SJCRH30 (cell line): ENCODE results near the gene WTAP. TPM values are rescaled to one million over a fixed set of nuclear protein-coding genes. Genes with fewer than 3 reads are reported as not detected.
"Not testable (repeated sequence)": the region's sequence is repeated elsewhere in the genome, so short reads cannot be mapped to it uniquely, and the experiment has no call there.

Experiments
- DNase-seq, 2 experiments: peaks; one replicate each; pipeline ENCODE4 v3.0.0-alpha.2; 2015 to 2020
- H3K27ac ChIP-seq: fragments of 250-450 bp; sonication (Bioruptor Pico); 2 replicates; pipeline ENCODE4 v1.5.1; 2020; ENCODE audit warnings: mild to moderate bottlenecking, moderate library complexity
- H3K27me3 ChIP-seq: fragments of 250-450 bp; sonication (Bioruptor Pico); 2 replicates; pipeline ENCODE4 v1.5.1; 2020; ENCODE audit warnings: mild to moderate bottlenecking, moderate library complexity
- H3K36me3 ChIP-seq: fragments of 250-450 bp; sonication (Bioruptor Pico); 2 replicates; pipeline ENCODE4 v1.5.1; 2020; ENCODE audit warnings: mild to moderate bottlenecking, moderate library complexity
- H3K4me1 ChIP-seq: fragments of 250-450 bp; sonication (Bioruptor Pico); 2 replicates; pipeline ENCODE4 v1.5.1; 2020; ENCODE audit warnings: mild to moderate bottlenecking, moderate library complexity
- H3K4me3 ChIP-seq: fragments of 250-450 bp; sonication (Bioruptor Pico); 2 replicates; pipeline ENCODE4 v1.5.1; 2020; ENCODE audit warnings: mild to moderate bottlenecking, moderate library complexity
- H3K9me3 ChIP-seq: fragments of 250-450 bp; sonication (Bioruptor Pico); replicated peaks from 2 replicates; pipeline ENCODE4 v1.5.1; 2020; ENCODE audit warnings: mild to moderate bottlenecking, moderate library complexity
- total RNA-seq: library from RNA; depleted of rRNA; stranded (reverse); fragments of >200 nt; shearing (Covaris generic); gene quantifications from 2 replicates; pipeline ENCODE4 v1.2.3, GENCODE V29; 2014

WTAP gene
- total RNA-seq, 1 experiment from 2014 or later = 196 TPM

- not testable (repeated sequence) for H3K4me3 ChIP-seq, H3K9me3 ChIP-seq, DNase-seq, H3K4me1 ChIP-seq, H3K27ac ChIP-seq, H3K27me3 ChIP-seq
- peaks cover 28% of the 10 kb centered on the region for H3K36me3 ChIP-seq
Observed at GRCh38 chr6:159690135-159690534, 37.2 kb upstream of the WTAP start.

GRCh38 chr6:159691133-159691962 is 36.0 kb upstream of the WTAP start:
- Histone ChIP-seq H3K9me3 (no peaks in the 10 kb centered on the region), H3K27ac (no peak overlapping the region), H3K36me3 (peaks cover 19% of the 10 kb centered on the region), H3K4me3 (peak overlapping the region; percentile 98), H3K4me1 (peaks cover 7% of the 10 kb centered on the region; the same call in 1 of the 2 replicates), H3K27me3 (no peaks in the 10 kb centered on the region)
- peak in 1 of 2 experiments; percentile 73 for DNase-seq

- peaks cover 14% of the 10 kb centered on the region for H3K36me3 ChIP-seq
- H3K4me3 ChIP-seq = peak overlapping the region; percentile 98
- DNase-seq = no peak
- H3K27me3 ChIP-seq = no peaks in the 10 kb centered on the region
- no peaks in the 10 kb centered on the region for H3K9me3 ChIP-seq
- H3K4me1 ChIP-seq = peaks cover 7% of the 10 kb centered on the region; the same call in 1 of the 2 replicates
- H3K27ac ChIP-seq = no peak overlapping the region
Observed at GRCh38 chr6:159691963-159692287, 35.4 kb upstream of the WTAP start.

- peak; percentile 53 to 63 for DNase-seq
- Histone ChIP-seq H3K9me3 (no peaks in the 10 kb centered on the region), H3K4me1 (peaks cover 7% of the 10 kb centered on the region; the same call in 1 of the 2 replicates), H3K36me3 (peaks cover 8% of the 10 kb centered on the region; the same call in 1 of the 2 replicates), H3K27me3 (no peaks in the 10 kb centered on the region), H3K4me3 (peak overlapping the region; percentile 98), H3K27ac (peak overlapping the region; percentile 96)
Observed at GRCh38 chr6:159692303-159693127, 34.8 kb upstream of the WTAP start.

DNA sequence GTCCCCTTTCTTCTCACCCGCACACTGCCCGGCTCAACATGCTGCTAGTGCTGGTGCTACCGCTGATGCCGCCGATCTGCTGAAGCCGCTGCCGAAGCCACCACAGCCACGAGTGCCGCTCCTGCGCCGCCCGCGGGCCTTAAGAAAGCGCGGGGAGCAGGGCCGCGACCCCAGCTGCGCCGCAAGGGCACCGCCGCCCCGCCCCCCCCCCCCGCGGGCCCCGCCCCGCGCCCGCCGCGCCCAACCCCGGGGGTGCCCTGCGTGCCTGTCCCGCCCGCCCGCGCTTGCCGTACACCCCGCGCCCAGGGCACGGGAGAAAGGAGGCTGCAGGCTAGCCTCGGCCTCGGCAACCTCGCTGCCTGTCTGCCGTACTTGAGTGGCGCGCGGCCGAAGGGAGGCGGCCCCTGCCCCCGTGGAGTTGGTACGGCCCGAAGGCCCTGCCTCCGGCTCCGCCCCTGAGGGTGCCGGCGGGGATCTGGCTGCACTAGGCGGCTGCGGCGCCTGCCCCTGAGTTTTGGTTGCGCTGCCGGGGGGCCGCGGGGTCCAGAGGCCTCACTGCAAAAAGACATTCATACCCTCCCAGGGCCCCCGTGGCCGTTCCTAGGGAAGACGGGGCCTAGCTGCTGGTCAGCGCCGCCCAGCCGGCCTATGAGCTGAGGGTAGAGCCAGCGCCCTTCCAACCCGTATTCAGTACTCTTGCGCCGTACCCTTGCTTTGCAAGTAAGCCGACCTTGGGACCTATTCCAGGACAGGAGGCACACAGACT is 34.0 kb upstream of the WTAP start, which contains the start of gene SOD2:
Gene SOD2, minus strand, starts transcription at position 114 of the 766 bp plus-strand sequence. Its CDS starts 74 bp downstream, at position 40.
- peak within 1 kb of the TSS; percentile 96 for H3K27ac ChIP-seq
- H3K27me3 ChIP-seq = no peaks in the 10 kb centered on the region
- peaks cover 7% of the 10 kb centered on the region; the same call in 1 of the 2 replicates for H3K4me1 ChIP-seq
- H3K4me3 ChIP-seq = peak within 1 kb of the TSS; percentile 98
- DNase-seq = peak; percentile 94 to 95
- no peaks in the 10 kb centered on the region for H3K9me3 ChIP-seq
- no peaks in the 10 kb centered on the region; the same call in 1 of the 2 replicates for H3K36me3 ChIP-seq

GRCh38 chr6:159693894-159694545 is 33.3 kb upstream of the WTAP start:
- Histone ChIP-seq H3K4me3 (peak overlapping the region; percentile 98), H3K36me3 (no peaks in the 10 kb centered on the region; the same call in 1 of the 2 replicates), H3K9me3 (no peaks in the 10 kb centered on the region), H3K27ac (peak overlapping the region; percentile 96), H3K27me3 (no peaks in the 10 kb centered on the region), H3K4me1 (peaks cover 7% of the 10 kb centered on the region; the same call in 1 of the 2 replicates)
- DNase-seq = peak; percentile 92 to 98

GRCh38 chr6:159695984-159696383 is 31.3 kb upstream of the WTAP start:
- DNase-seq = no peak
- Histone ChIP-seq H3K4me1 (peaks cover 16% of the 10 kb centered on the region), H3K27ac (no peak overlapping the region), H3K36me3 (no peaks in the 10 kb centered on the region), H3K4me3 (no peak overlapping the region), H3K27me3 (no peaks in the 10 kb centered on the region), H3K9me3 (no peaks in the 10 kb centered on the region)

DNA sequence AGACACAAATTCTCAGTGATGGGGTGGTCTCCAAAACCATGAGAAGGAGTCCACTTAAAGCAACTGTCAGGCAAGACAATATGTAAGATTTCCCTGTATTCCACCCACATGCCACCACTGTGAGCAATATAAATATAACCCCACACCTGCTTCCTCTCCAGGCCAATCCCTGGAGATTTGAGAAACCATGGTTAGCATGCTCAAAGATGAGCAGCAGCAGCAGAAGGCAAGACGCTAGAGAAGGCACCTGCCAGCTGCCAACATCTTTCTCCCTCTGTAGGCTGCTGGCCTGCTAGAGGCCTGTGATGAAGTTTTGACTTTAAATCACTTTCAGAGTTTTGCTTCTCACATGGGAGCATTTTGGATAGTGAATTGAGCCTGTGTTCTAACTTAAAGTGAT is 26.3 kb upstream of the WTAP start:
- Histone ChIP-seq H3K9me3 (no peaks in the 10 kb centered on the region), H3K27ac (peak overlapping the region; percentile 37), H3K4me3 (no peak overlapping the region), H3K36me3 (no peaks in the 10 kb centered on the region), H3K4me1 (peaks cover 17% of the 10 kb centered on the region), H3K27me3 (no peaks in the 10 kb centered on the region)
- DNase-seq = peak; percentile 74 to 87

DNA sequence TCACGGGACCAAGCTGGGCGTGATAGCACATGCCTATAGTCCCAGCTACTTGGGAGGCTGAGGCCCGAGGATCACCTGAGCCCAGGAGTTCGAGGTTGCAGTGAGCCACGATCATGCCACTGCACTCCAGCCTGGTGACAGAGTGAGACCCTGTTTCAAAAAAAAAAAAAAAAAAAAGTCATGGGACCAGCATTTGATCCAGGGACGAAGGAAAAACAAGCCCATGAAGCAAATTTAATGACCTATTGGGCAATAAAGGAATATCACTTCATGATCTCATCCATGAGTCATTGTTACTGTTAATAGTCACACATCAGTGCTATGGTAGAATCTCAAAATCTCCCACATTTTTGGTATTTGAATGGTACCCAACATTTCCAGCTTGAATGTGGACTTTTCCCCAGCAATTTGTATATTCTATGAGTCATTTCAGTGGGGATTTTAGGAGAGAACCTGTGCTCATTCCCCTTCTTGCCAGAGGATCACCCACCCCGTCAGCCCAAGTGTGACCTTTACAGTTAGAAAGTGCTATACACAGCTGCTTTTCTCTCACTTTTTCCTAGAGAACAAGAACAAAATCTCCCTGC is 25.8 kb upstream of the WTAP start:
- H3K4me3 ChIP-seq = no peak overlapping the region
- no peaks in the 10 kb centered on the region for H3K36me3 ChIP-seq
- H3K27me3 ChIP-seq = no peaks in the 10 kb centered on the region
- no peaks in the 10 kb centered on the region for H3K9me3 ChIP-seq
- H3K4me1 ChIP-seq = peaks cover 17% of the 10 kb centered on the region
- H3K27ac ChIP-seq = peak overlapping the region; percentile 37
- no peak for DNase-seq

- H3K4me3 ChIP-seq, DNase-seq, H3K36me3 ChIP-seq, H3K27me3 ChIP-seq, H3K9me3 ChIP-seq, H3K4me1 ChIP-seq, H3K27ac ChIP-seq: not testable (repeated sequence)
Observed at GRCh38 chr6:159710603-159711002, 16.7 kb upstream of the WTAP start.

DNA sequence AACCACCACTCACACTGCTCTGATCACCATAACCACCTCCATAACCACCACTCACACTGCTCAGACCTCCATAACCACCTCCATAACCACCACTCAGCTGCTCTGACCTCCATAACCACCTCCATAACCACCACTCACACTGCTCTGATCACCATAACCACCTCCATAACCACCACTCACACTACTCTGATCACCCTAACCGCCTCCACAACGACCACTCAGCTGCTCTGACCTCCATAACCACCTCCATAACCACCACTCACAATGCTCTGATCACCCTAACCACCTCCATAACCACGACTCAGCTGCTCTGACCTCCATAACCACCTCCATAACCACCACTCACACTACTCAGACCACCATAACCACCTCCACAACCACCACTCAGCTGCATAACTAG is 14.9 kb upstream of the WTAP start:
- not testable (repeated sequence) for H3K4me1 ChIP-seq, H3K9me3 ChIP-seq, DNase-seq, H3K27me3 ChIP-seq, H3K36me3 ChIP-seq, H3K4me3 ChIP-seq, H3K27ac ChIP-seq

GRCh38 chr6:159713984-159714383 is 13.3 kb upstream of the WTAP start:
- Histone ChIP-seq H3K4me1 (no peaks in the 10 kb centered on the region), H3K36me3 (no peaks in the 10 kb centered on the region), H3K27ac (no peak overlapping the region), H3K9me3 (peaks cover 6% of the 10 kb centered on the region; the same call in 1 of the 2 replicates), H3K27me3 (no peaks in the 10 kb centered on the region), H3K4me3 (no peak overlapping the region)
- DNase-seq = no peak

DNA sequence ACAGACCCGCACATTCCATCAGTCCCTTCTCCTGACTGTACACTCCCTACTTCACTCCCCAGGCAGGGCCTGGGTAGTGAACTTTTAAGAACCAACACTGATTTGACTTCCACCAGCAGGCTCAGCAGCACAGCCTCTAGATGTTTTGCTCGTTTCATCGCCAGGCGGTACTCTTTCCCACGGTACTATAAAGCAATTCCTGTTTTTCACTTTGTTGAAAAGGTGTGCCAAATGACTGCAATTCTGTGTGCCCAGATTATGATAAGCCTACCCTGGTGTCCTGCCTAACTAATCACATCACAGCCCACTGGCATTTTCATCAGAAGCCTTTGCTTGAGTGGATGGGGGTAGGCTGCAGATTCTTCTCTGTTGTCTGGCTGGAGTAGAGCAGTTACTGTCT is 12.9 kb upstream of the WTAP start:
- H3K4me3 ChIP-seq = no peak overlapping the region
- peaks cover 3% of the 10 kb centered on the region; the same call in 1 of the 2 replicates for H3K9me3 ChIP-seq
- H3K27ac ChIP-seq = no peak overlapping the region
- H3K27me3 ChIP-seq = no peaks in the 10 kb centered on the region
- no peak for DNase-seq
- no peaks in the 10 kb centered on the region for H3K36me3 ChIP-seq
- H3K4me1 ChIP-seq = no peaks in the 10 kb centered on the region

- H3K9me3 ChIP-seq = no peaks in the 10 kb centered on the region; the same call in 1 of the 2 replicates
- H3K27me3 ChIP-seq = no peaks in the 10 kb centered on the region
- no peak for DNase-seq
Observed at GRCh38 chr6:159715166-159715565, 12.1 kb upstream of the WTAP start.

More at GRCh38 chr6:159715166-159715565, 12.1 kb upstream of the WTAP start:
- Histone ChIP-seq H3K36me3 (no peaks in the 10 kb centered on the region), H3K4me3 (no peak overlapping the region), H3K4me1 (no peaks in the 10 kb centered on the region), H3K27ac (no peak overlapping the region)
